IPS-18c (cell line): ENCODE data around the gene SERINC5.

Source experiments
- H3K4me3 ChIP-seq: 2 replicates; pipeline ENCODE4 v1.7.0; 2013; ENCODE audit warnings: low read depth, mild to moderate bottlenecking, low read length, moderate library complexity; ENCODE audit not compliant: insufficient read depth
- H3K9me3 ChIP-seq: one replicate; pipeline ENCODE4 v1.6.1; 2013; ENCODE audit warnings: mild to moderate bottlenecking, low read length, moderate library complexity; ENCODE audit not compliant: control insufficient read depth, insufficient read depth

SERINC5 gene

DNA sequence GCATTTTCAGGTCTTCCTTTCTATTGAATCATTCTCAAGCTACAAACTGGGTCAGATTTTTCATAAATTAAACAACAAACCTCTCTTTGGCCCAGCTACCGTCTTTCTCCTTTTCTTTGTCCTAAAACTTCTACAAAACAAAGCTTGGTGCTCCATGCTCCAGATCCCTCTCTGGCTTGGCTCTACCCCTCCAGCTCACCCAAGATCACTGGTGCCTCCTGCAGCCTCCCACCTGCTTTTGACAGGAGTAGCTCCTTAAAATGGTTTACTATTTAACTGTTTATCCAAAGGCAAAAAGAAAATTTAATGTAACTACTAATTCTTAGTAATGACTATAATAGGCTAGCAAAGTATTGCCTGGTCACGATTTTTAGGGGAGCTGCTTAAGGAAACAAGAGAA, 10.7 kb upstream of the SERINC5 start:
- H3K4me3 ChIP-seq: no peak overlapping the region

DNA sequence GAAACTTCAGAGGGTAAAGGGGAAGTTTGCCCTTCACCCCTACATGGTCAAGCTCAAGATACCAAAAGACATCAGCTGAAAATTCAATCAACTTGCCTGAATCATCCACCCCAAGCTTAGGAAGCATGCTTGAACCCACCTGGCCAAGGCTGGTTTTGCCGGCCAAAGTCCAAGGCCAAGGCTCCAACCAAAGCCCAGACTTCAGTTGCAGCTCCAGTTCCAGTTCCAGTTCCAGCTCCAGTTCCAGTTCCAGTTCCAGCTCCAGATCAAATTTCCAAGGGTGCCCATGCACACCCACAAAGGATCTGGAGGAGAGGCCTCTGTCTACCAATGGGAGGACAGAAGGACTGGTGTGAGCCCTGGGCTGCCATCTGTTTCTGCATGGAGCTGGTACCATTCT, 4.6 kb upstream of the SERINC5 start:
- H3K4me3 ChIP-seq: no peak overlapping the region
- H3K9me3 ChIP-seq: peaks cover 2% of the 10 kb centered on the region

More for the DNA sequence above, 10.7 kb upstream of the SERINC5 start:
- H3K9me3 ChIP-seq: no peaks in the 10 kb centered on the region

DNA sequence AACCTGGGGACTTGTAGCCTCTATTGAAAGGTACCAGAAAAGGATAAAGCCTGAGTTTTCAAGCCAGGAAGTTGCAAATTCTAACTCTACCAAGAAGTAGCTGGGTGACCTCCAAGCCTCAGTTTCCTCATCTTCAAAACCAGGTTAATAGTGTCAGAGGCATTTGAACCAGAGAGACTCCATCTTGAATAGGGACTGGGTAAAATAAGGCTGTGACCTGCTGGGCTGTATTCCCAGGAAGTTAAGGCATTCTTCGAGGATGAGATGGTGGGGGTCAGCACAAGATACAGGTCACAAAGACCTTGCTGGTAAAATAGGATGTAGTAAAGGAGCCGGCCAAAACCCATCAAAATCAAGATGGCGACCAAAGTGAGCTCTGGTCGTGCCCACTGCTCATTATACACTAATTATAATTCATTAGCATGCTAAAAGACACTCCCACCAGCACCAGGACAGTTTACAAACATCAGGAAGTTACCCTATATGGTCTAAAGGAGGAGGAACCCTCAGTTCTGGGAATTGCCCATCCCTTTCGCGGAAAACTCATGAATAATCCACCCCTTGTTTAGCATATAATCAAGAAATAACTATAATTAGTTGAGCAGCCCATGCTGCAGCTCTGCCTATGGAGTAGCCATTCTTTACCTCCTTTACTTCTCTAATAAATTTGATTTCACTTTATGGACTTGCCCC, 3.8 kb upstream of the SERINC5 start:
- no peak overlapping the region for H3K4me3 ChIP-seq
- peaks cover 2% of the 10 kb centered on the region for H3K9me3 ChIP-seq

DNA sequence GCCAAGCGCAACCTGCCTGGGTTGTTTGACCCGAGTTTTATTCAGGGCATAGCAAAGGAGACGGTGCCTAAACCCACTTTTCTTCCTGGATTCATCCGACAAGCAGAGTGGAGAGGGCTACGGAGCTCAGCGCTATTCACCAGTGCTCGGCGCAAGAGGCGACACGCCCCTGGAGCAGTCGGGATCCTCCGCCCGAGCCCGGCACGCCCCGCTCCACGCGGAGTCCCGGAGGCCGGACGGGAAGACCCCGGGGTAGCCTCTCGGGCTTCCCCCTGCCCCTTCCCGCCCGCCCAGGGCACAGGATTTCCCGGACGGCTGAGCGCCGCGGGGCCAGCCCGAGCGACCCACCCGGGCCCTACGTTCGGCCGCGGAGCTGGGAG, 427 bp downstream of the SERINC5 start:
- Histone ChIP-seq H3K9me3 (peaks cover 2% of the 10 kb centered on the region), H3K4me3 (peak overlapping the region; percentile 78)

- H3K4me3 ChIP-seq: peak overlapping the region; percentile 78
Observed at GRCh38 chr5:80254767-80255430, 949 bp downstream of the SERINC5 start.

DNA sequence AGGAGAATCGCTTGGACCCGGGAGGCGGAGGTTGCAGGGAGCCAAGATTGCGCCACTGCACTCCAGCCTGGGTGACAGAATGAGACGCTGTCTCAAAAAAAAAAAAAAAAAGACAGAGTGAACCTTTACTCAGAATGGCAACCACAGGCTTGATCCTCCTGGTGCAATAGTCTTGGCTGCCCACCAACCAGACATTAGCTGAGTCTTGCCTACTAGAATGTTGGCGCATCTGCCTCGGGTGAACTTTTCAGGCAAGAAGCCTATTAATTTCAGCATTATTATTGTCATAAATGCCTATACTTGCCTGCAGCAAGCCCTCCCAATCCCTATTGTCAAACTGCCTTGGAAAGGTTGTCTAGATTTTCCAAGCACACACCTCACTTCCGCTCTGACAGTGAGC, 4.2 kb downstream of the SERINC5 start:
- Histone ChIP-seq H3K9me3 (no peaks in the 10 kb centered on the region), H3K4me3 (no peak overlapping the region)

More at GRCh38 chr5:80254767-80255430, 949 bp downstream of the SERINC5 start:
- peaks cover 2% of the 10 kb centered on the region for H3K9me3 ChIP-seq

DNA sequence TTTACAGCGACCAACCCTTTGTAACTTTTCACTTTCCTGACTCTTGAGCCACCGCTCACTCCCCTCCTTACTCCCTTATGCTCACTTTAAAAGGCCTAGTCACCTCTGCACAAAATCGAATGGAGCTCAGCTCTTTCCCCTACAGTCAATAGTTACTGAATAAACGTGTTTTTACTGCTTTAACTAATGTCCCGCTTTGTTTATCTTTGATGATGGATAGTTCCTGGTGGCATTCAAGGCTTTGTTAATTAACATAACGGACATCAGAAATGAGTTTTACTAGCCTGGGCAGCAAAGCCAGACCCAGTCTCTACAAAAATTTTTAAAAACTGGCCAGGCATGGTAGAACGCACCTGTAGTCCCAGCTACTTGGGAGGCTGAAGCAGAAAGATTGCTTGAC, 5.0 kb downstream of the SERINC5 start:
- no peak overlapping the region for H3K4me3 ChIP-seq
- H3K9me3 ChIP-seq: no peaks in the 10 kb centered on the region

- no peaks in the 10 kb centered on the region for H3K9me3 ChIP-seq
- no peak overlapping the region for H3K4me3 ChIP-seq
Observed at GRCh38 chr5:80249901-80250300, 5.9 kb downstream of the SERINC5 start.

GRCh38 chr5:80248378-80248777, 7.5 kb downstream of the SERINC5 start:
- no peak overlapping the region for H3K4me3 ChIP-seq
- no peaks in the 10 kb centered on the region for H3K9me3 ChIP-seq

DNA sequence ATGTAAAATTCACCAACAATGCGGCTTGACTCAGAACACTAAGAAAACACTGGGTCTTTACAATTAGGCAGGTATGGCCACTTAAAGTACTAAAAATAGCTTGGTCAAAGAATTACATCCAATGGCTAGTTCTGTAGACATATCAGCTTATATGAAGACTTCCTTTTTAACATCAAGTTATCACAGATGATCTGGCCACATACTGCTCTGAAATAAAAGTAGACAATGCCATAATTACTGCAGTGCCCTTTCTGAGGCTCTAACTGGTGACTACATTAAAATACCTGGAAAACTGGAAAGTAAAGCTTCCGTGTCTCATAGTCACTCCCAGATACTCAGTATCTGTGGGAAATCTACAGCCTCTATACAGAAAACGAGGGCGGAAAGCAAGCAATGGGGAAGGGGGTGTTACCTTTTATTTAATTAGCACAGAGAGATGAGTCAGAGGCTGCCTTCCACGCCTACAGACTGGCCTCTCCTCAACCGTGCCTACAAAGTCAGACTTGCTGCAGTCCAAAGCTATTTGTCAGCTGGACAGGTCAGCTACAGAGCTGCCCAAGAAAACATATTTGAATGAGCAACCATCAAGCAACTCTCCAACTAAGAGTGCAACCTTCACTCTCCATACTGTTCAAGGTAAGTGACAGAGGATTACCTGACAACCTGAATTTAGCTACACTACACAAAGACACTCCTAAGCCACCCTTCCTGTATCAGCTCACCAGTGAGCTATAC, 8.7 kb downstream of the SERINC5 start:
- Histone ChIP-seq H3K9me3 (peaks cover 5% of the 10 kb centered on the region), H3K4me3 (no peak overlapping the region)

DNA sequence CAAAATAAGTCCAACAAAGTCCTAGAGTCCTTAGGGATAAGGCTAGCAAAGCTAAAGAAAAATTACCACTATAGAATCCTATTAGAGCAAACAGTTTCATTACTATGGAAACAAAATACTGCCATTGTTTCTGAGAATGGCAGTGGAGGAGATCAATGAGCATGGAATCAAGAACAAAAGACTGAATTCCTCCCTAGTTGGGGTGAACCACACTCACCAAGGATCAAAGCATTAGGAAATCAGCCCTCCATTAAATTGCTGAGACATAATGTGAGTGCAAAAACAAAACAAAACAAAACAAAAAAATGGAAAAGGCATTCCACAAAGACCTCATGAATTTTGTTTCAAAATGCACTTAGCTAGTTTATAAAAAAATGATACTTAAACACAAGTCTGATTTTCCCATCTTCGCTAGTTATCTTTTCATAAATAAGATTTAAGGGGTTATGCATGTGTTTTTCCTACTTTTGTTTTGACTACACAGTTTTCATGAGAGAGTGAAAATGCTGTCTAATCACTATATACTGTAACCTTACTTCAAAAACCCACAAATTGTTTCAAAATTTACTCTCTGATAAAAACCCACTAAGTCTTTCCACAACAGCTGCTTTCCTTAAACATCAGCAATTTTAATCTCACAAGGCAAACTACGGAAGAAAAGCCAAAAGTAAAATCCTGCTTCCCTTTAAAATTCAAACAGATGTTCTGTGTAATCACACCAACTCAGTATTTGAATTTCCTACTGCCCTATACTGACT, 9.7 kb downstream of the SERINC5 start:
- H3K4me3 ChIP-seq: no peak overlapping the region

GRCh38 chr5:80243567-80243966, 12.3 kb downstream of the SERINC5 start:
- Histone ChIP-seq H3K9me3 (peaks cover 5% of the 10 kb centered on the region), H3K4me3 (no peak overlapping the region)

More for the DNA sequence above, 9.7 kb downstream of the SERINC5 start:
- H3K9me3 ChIP-seq: peaks cover 5% of the 10 kb centered on the region

- peaks cover 5% of the 10 kb centered on the region for H3K9me3 ChIP-seq
Observed at GRCh38 chr5:80242849-80243248, 13.0 kb downstream of the SERINC5 start.

DNA sequence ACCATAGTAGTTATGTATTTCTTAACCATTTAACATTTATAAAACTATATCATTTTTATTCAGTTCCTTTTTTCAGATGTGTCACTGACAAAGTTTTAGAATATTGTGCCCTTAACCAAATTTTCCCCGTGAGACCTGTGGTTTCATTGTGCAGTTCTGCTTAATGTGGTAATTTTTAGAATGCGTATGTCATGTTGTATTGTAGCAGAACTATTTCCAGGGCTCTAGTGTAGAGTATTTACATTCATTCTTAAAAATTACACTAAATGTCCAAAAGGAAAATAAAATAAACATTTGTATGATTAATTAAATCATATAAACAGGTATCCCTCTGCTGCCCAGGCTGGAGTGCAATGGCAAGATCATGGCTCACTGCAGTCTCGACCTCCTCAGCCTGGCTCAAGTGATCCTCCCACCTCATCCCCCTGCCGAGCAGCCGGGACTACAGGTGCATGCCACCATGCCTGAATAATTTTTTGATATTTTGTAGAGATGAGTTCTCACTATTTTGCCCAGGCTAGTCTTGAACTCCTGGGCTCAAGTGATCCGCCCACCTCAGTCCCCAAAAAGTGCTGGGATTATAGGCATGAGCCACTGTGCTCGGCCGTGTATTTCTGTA, 15.4 kb downstream of the SERINC5 start:
- H3K9me3 ChIP-seq: peaks cover 5% of the 10 kb centered on the region
- no peak overlapping the region for H3K4me3 ChIP-seq

More at GRCh38 chr5:80242849-80243248, 13.0 kb downstream of the SERINC5 start:
- H3K4me3 ChIP-seq: no peak overlapping the region

- Histone ChIP-seq H3K9me3 (peaks cover 5% of the 10 kb centered on the region), H3K4me3 (no peak overlapping the region)
Observed at GRCh38 chr5:80239680-80240367, 16.0 kb downstream of the SERINC5 start.

DNA sequence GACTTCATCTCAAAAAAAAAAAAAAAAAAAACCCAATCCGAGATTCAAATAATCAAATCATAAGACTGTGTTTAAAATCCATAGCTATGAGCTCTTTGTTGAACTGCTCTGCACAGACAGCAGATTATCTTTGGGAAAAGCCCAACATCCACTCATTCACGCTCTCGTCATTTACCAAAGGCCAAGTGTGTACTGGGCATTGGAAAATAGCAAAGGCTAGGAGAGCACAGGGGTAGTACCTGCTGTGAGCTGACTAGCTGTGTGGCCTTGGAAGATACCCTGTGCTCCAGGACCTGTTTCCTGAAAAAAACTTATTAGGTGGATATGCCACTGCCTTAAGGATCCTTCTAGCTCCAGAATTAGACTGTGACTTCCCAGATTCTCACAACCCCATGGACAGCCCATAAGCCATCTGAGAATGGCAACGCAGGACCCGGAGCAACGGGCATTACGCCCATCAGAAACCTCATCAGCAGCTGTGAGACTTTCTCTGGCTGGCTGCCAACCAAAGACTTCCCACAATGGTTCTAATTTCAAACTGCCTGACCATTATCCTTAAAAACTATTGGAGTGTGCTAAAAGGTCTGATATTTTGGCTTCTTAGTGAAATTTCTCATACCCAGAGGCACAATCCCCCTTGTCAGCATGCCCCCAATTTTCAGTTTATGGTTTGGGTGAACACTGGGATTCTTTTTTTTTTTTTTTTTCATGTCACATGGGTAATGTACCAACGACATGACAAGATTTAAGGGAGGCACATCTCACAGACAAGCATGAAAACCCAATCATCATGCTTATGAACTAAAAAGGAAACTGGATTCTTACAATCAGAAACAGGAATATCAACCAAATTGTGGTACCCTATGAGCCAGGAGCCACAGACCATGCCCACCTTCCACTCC, 16.8 kb downstream of the SERINC5 start:
- Histone ChIP-seq H3K9me3 (peaks cover 5% of the 10 kb centered on the region), H3K4me3 (no peak overlapping the region)
